ENCODE measurements around the gene TERT.

TERT gene

DNA sequence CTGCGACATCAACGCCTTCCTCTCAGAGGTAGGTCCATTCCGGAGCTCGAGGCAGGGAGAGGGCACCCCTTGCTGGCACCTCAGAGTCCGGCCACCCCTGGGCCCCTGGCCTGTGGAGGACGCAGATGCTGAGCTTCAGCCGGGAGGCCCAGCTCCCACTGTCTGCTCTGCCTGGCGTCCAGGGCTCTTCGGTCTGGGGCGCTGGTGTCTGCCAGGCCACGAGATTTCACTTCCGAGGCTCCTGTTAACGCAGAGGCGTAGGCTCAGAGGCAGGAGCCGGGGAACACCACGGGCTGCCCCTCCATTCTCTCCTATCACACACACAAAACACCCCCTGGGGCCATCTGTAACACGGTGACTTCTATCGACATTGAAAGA is 78.0 kb downstream of the TERT start (continued):
- TF ChIP-seq ZNF292 (tag by site-specific recombination; IDR thresholded peaks at IDR 0.05; ENCODE audit: borderline replicate concordance, low read depth) = no peak

DNA sequence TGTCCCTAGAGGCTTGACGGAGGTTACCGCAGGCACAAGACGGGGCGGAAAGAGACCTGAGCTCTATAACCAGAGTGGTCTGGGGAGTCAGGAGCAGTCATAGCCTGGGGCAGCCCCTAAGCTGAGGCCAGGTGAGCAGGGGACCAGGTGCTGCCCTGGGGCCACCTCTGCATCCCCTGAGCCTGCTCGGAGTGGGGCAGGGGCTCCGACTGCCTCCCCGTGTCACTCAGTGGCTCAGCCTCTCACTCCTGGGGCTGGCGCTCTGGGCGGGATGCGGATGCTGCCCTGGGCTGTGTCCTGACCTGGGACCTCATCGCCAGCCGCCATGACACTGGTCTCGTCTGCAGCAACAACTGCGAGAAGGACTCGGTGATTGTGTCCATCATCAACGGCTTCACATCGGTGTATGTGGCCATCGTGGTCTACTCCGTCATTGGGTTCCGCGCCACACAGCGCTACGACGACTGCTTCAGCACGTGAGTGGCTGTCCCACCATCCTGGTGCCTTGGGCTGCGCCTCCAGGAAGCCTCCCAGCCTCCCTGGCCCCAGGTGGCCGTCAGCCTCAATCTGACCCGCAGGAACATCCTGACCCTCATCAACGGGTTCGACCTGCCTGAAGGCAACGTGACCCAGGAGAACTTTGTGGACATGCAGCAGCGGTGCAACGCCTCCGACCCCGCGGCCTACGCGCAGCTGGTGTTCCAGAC is 78.5 kb downstream of the TERT start:
- ChIA-PET POLR2A (no interaction called here), CTCF (no interaction called here)
- no peak for TF ChIP-seq ZNF133 (tag by site-specific recombination; IDR thresholded peaks at IDR 0.05)
- TF ChIP-seq, protein P1, sequence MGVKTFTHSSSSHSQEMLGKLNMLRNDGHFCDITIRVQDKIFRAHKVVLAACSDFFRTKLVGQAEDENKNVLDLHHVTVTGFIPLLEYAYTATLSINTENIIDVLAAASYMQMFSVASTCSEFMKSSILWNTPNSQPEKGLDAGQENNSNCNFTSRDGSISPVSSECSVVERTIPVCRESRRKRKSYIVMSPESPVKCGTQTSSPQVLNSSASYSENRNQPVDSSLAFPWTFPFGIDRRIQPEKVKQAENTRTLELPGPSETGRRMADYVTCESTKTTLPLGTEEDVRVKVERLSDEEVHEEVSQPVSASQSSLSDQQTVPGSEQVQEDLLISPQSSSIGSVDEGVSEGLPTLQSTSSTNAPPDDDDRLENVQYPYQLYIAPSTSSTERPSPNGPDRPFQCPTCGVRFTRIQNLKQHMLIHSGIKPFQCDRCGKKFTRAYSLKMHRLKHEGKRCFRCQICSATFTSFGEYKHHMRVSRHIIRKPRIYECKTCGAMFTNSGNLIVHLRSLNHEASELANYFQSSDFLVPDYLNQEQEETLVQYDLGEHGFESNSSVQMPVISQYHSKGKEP (tag by site-specific recombination; IDR thresholded peaks at IDR 0.05) = no peak
- no peak for TF ChIP-seq ZFHX2 (tag by site-specific recombination; conservative IDR thresholded peaks at IDR 0.05)
- TF ChIP-seq ZNF26 (tag by site-specific recombination; IDR thresholded peaks at IDR 0.05) = no peak
- TF ChIP-seq ZNF660 (tag by site-specific recombination; IDR thresholded peaks at IDR 0.05) = no peak
- no peak for TF ChIP-seq ZNF114 (tag by site-specific recombination; IDR thresholded peaks at IDR 0.05)
- no peak for TF ChIP-seq AEBP2 (tag by site-specific recombination; IDR thresholded peaks at IDR 0.05; ENCODE audit: borderline replicate concordance)
- TF ChIP-seq ZNF138 (tag by site-specific recombination; IDR thresholded peaks at IDR 0.05; ENCODE audit: borderline replicate concordance) = no peak
- no peak for TF ChIP-seq ZNF629 (tag by site-specific recombination; IDR thresholded peaks at IDR 0.05)
- Histone ChIP-seq H3K36me3 (ENCODE audit: control insufficient read depth in 2 of 2, insufficient read depth in 1 of 2, low read length in 2 of 2) (no peaks in the 10 kb centered on the region), H3K9me3 (ENCODE audit: control insufficient read depth, insufficient read depth, low read depth, low read length) (no peaks in the 10 kb centered on the region), H3K4me3 (ENCODE audit: low read depth, low read length) (no peak overlapping the region), H3K4me1 (ENCODE audit: control insufficient read depth, insufficient read depth, low read length) (no peaks in the 10 kb centered on the region), H3K27ac (ENCODE audit: extremely low read depth, low read depth, low read length) (no peak overlapping the region)

DNA sequence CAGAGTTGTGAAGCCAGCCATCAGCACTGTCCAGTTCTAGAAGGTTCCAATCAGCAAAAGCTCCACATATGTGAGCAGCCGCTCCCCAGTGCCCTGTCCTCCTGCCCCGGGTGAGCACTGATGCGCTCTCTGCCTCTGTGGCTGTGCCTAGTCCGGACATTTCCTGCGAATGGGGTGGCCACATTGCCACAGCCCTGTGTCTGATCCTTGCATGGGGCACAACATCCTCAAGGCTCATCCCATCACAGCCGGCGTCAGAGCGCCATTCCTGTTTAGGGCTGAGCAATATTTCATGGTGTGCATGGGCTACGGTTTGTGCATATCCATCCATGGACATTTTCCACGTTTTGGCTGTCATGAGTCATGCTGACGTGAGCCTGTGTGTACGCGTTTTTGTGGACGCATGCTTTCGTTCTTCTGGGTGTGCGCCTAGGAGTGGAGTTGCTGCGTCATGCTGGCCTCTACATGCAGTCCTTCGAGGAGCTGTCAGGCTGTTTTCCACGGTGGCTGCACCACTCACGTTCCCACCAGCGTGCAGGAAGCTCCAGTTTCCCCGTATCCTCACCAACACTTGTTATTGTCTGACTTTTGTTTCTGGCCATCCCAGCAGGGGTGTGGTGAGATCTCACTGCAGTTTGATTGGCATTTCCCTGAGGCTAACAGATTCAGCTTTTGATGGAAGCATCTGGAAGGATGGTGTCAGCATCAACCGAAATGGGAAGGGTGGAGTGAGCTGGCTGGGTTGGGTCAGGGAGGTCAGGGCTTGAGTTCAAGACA is 79.4 kb downstream of the TERT start:
- Histone ChIP-seq H3K4me1 (ENCODE audit: control insufficient read depth, insufficient read depth, low read length) (no peaks in the 10 kb centered on the region), H3K27ac (ENCODE audit: extremely low read depth, low read depth, low read length) (no peak overlapping the region), H3K4me3 (ENCODE audit: low read depth, low read length) (no peak overlapping the region), H3K9me3 (ENCODE audit: control insufficient read depth, insufficient read depth, low read depth, low read length) (no peaks in the 10 kb centered on the region), H3K36me3 (ENCODE audit: control insufficient read depth in 2 of 2, insufficient read depth in 1 of 2, low read length in 2 of 2) (no peaks in the 10 kb centered on the region)
- ChIA-PET CTCF (no interaction called here), POLR2A (interaction anchor here (0.5 kb wide), 1 partner anchor 112 kb away, joined by 3 read pairs; no protein-coding TSS in a partner anchor)
- TF ChIP-seq TRIM28 (IDR thresholded peaks at IDR 0.05; ENCODE audit: borderline replicate concordance, low read length) = peak; percentile 41; the same call in 1 of the 2 replicates
- TF ChIP-seq, protein P2, sequence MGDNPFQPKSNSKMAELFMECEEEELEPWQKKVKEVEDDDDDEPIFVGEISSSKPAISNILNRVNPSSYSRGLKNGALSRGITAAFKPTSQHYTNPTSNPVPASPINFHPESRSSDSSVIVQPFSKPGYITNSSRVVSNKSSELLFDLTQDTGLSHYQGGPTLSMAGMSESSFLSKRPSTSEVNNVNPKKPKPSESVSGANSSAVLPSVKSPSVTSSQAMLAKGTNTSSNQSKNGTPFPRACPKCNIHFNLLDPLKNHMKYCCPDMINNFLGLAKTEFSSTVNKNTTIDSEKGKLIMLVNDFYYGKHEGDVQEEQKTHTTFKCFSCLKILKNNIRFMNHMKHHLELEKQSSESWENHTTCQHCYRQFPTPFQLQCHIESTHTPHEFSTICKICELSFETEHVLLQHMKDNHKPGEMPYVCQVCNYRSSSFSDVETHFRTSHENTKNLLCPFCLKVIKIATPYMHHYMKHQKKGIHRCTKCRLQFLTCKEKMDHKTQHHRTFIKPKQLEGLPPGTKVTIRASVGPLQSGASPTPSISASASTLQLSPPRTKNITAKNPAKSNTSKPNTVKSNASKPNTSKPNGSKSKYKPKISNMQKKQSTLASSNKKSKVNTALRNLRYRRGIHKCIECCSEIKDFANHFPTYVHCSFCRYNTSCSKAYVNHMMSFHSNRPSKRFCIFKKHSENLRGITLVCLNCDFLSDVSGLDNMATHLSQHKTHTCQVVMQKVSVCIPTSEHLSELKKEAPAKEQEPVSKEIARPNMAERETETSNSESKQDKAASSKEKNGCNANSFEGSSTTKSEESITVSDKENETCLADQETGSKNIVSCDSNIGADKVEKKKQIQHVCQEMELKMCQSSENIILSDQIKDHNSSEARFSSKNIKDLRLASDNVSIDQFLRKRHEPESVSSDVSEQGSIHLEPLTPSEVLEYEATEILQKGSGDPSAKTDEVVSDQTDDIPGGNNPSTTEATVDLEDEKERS (tag by site-specific recombination; IDR thresholded peaks at IDR 0.05) = 0 out of 2 replicates have a peak, but pooled peaks have one; percentile 24
- TF ChIP-seq EGR2 (tag by site-specific recombination; IDR thresholded peaks at IDR 0.05; ENCODE audit: low read depth) = no peak
- peak; percentile 99 for TF ChIP-seq ZNF184 (tag by site-specific recombination; IDR thresholded peaks at IDR 0.05)
- TF ChIP-seq, protein P3, sequence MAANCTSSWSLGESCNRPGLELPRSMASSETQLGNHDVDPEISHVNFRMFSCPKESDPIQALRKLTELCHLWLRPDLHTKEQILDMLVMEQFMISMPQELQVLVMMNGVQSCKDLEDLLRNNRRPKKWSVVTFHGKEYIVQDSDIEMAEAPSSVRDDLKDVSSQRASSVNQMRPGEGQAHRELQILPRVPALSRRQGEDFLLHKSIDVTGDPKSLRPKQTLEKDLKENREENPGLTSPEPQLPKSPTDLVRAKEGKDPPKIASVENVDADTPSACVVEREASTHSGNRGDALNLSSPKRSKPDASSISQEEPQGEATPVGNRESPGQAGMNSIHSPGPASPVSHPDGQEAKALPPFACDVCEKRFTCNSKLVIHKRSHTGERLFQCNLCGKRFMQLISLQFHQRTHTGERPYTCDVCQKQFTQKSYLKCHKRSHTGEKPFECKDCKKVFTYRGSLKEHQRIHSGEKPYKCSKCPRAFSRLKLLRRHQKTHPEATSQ (tag by site-specific recombination; IDR thresholded peaks at IDR 0.05) = no peak
- no peak for TF ChIP-seq ZBTB7A (tag by site-specific recombination; IDR thresholded peaks at IDR 0.05; ENCODE audit: low read depth)
